ENCODE results near the gene LRP6.
"Not testable (repeated sequence)": the region's sequence is repeated elsewhere in the genome, so short reads cannot be mapped to it uniquely, and the experiment has no call there.

Gene LRP6

GRCh38 chr12:12266873-12267741, at the start of gene LRP6:
TSS of gene LRP6 (minus strand) at chr12:12267044. CDS start at chr12:12266735, 309 bp downstream.
- peak within 1 kb of the TSS; percentile 96 for H3K4me3 ChIP-seq (ENCODE audit: low read depth, low read length)

DNA sequence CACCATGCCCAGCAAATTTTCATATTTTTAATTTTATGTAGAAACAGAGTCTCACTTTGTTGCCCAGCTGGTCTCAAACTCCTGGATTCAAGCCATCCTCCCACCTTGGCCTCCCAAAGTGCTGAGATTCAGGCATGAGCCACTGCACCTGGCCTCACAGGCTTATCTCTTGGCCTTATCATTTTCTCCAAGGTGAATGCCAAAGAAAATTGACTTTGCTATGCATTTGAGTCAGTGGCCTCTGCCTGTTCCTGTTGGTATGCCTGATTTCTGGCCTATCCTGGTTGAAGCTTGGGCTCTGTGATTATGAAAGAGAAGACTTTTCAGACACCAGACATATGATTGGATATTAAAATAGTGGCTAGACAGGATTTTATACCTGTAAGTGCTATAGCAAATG, 49.0 kb upstream of the LRP6 start:
- H3K4me3 ChIP-seq (ENCODE audit: low read depth, low read length): no peak overlapping the region

DNA sequence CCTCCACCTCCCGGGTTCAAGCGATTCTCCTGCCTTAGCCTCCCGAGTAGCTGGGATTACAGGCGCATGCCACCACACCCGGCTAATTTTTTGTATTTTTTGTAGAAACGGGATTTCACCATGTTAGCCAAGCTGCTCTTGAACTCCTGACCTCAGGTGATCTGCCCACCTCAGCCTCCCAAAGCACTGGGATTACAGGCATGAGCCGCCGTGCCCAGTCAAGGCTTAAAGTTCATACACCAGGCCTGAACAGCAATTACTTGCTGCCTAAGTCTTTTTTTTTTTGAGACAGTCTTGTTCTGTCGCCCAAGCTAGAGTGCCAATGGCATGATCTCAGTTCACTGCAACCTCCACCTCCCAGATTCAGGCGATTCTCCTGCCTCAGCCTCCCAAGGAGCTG, 43.9 kb upstream of the LRP6 start:
- not testable (repeated sequence) for H3K4me3 ChIP-seq (ENCODE audit: low read depth, low read length)

- H3K4me3 ChIP-seq (ENCODE audit: low read depth, low read length): no peak overlapping the region
Observed at GRCh38 chr12:12305568-12306300, 38.9 kb upstream of the LRP6 start.

- no peak overlapping the region for H3K4me3 ChIP-seq (ENCODE audit: low read depth, low read length)
Observed at GRCh38 chr12:12302976-12303375, 36.1 kb upstream of the LRP6 start.

DNA sequence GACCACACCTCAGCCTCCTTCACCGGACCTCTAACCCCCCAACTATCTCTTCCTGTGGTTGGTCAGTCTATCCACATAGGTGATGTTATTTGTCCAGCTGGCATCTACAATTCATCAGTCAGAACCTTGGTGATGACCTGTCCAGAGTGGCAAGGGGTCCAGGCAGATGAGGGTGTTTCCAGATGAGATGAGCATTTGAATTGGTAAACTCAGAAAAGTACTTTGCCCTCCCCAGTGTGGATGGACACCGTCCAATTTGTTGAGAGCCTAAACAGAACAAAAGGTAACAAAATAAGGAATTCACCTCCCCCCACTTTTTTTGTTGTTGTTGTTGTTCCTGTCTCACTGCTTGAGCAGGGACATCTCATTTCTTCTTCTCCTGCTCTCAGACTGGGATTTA, 34.3 kb upstream of the LRP6 start:
- no peak overlapping the region for H3K4me3 ChIP-seq (ENCODE audit: low read depth, low read length)

DNA sequence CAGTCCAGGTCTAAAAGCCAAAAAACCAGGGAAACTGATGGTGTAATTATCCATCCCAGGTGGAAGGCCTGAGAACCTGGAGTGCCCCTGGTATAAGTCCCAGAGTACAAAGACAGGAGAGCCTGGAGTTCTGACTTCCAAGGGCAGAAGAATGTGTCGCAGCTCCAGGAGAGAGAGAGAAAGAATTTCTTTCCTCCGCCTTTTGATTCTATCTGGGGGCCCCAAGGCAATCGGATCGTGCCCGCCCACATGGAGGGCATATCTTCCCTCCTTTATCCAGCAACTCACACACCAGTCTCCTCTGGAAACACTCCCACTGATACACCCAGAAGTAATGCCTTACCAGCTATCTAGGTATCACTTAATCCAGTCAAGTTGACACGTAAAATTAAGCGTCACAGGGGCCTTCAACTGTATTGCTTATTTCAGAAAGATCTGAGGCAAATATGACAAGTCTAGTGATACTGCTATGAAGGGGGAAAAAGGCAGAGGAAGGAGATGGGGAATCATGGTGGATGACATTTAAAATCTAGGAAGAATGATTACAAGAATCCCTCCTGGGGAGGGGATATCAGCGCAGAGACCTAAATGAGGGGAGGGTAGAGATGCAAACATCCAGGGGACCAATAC, 30.5 kb upstream of the LRP6 start:
- no peak overlapping the region for H3K4me3 ChIP-seq (ENCODE audit: low read depth, low read length)

DNA sequence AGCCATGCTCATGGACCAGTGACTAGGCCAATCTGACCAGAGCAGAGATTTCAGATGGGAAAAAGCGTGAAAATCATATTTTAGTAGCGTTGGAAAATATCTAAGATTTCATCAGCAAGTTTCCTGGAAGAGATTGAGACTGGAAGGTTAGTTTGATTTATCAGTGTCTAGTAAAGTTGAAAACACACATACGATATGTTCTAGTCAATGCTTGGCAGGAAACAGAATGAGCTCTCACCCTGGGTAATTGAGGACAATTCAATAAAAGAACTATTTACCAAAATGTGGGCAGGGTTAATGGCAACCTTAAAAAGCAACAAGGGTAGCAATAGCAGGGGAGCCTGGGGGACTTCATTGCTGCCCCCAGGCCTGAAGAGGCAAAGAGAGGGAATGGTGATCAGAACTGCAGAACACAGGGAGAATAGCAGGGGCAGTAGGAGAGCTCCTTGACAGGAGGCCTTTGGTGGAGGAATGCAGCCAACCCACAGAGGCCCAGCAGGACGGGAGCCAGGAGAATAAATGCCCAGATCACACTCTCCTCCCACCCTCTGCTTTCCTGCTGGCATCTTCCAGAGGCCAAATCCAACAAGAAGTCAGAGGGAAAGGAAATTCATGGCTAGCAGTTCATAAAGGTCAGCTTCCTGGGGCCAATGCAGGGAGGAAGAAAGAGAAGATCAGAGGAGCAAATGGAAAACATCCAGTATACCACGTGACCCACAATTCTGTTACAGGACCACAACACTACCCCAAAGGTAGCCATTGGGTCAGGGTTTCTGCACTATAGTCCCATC, 27.6 kb upstream of the LRP6 start:
- H3K4me3 ChIP-seq (ENCODE audit: low read depth, low read length): no peak overlapping the region

- H3K4me3 ChIP-seq (ENCODE audit: low read depth, low read length): no peak overlapping the region
Observed at GRCh38 chr12:12290206-12290605, 23.4 kb upstream of the LRP6 start.

- no peak overlapping the region for H3K4me3 ChIP-seq (ENCODE audit: low read depth, low read length)
Observed at GRCh38 chr12:12286441-12286840, 19.6 kb upstream of the LRP6 start.

- no peak overlapping the region for H3K4me3 ChIP-seq (ENCODE audit: low read depth, low read length)
Observed at GRCh38 chr12:12282761-12283425, 16.0 kb upstream of the LRP6 start.

DNA sequence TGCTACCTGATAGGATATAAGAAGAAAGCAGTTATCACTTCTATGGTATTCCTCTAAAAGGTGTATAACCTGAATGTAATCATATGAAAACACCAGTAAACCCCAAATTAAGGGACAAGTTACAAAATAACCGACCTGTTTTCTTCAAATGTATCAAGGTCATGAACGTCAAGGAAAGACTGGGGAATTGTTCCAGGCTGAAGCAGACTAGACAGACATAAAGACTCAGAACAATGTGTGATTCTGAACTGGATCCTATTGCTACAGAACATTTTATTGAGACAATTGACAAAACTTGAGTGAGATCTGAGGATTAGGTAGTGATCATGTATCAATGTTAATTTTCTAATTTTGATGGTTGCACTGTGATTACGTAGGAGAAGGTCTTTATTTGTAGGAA, 15.4 kb upstream of the LRP6 start:
- no peak overlapping the region for H3K4me3 ChIP-seq (ENCODE audit: low read depth, low read length)

GRCh38 chr12:12281134-12281533, 14.3 kb upstream of the LRP6 start:
- H3K4me3 ChIP-seq (ENCODE audit: low read depth, low read length): no peak overlapping the region

- H3K4me3 ChIP-seq (ENCODE audit: low read depth, low read length): no peak overlapping the region
Observed at GRCh38 chr12:12278899-12279298, 12.1 kb upstream of the LRP6 start.

- H3K4me3 ChIP-seq (ENCODE audit: low read depth, low read length): no peak overlapping the region
Observed at GRCh38 chr12:12275874-12276273, 9.0 kb upstream of the LRP6 start.

GRCh38 chr12:12273291-12273957, 6.6 kb upstream of the LRP6 start:
- no peak overlapping the region for H3K4me3 ChIP-seq (ENCODE audit: low read depth, low read length)

DNA sequence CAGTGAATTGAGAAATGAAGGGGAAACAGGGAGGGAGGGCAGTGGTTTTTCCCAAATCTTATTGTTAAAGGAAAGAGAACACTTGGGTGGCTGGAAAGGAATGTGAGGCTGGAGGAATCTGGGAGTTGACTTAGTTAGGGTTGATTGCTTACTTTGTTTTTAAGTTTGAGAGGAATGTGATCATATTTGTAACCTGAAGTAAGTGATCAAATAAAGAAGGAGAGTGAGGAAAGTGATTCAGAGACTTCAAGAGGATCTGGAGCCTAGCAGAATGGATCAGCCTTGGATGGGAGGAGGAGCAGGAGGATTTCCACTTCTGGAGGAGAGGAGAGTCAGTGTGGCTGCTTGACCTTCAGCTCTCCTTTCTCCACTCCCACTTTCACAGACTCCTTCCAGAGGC, 6.0 kb upstream of the LRP6 start:
- no peak overlapping the region for H3K4me3 ChIP-seq (ENCODE audit: low read depth, low read length)

- no peak overlapping the region for H3K4me3 ChIP-seq (ENCODE audit: low read depth, low read length)
Observed at GRCh38 chr12:12270226-12270625, 3.4 kb upstream of the LRP6 start.

DNA sequence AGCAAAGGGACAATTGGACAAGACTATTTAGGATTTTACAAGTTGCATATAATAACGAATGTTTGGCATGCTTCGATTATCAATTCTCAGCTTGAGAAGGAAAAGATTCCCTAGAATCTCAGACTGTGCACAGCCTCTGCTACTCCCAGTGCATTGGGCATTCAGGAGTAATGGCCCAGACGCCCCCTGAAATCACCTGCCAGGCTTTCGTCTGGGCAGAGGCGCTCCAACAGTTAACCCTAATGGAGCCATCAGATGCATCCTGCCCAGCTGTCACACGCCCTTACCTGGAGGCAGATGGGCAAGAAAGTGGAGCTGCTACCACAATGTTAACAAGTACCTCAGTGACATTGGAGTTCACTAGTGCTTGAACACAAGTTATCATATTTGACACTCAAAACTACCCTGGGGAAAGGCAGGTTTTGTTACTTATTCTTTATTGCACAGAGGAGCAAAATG, 927 bp upstream of the LRP6 start:
- peak overlapping the region; percentile 96 for H3K4me3 ChIP-seq (ENCODE audit: low read depth, low read length)

DNA sequence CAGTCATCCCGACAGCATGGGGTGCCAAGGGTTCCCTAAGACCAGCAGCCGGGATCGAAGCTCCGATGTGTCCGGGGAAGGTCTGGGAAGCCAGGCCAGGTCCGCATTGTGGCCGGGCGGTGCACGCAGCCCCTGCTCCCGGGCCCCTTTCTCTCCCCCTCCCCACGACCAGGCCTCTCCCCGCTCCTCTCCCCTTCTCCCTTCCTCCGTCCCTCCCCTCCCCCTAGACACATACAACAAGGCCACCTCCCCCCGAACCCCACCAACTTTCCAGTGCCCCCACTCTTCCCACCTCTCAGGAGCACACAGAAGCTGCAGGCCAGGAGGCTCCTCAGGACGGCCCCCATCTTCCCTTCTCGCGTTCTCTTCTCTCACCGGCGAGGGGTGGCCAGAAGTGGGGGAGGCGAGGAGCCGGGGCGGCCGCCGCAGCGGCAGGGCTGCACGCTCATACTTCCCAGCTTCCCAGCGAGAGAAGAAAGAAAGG, 413 bp downstream of the LRP6 start:
- H3K4me3 ChIP-seq (ENCODE audit: low read depth, low read length): peak overlapping the region; percentile 96

Measured in iPS-11a (cell line).